ENCODE results near the gene SH2B2.
"Not testable (repeated sequence)": the region's sequence is repeated elsewhere in the genome, so short reads cannot be mapped to it uniquely, and the experiment has no call there.

- TF ChIP-seq ZNF8 (CRISPR knock-in tag; IDR thresholded peaks at IDR 0.05); RARB (CRISPR knock-in tag; IDR thresholded peaks at IDR 0.05); PATZ1 (CRISPR knock-in tag; IDR thresholded peaks at IDR 0.05; ENCODE audit: borderline replicate concordance); ZFP3 (CRISPR knock-in tag; IDR thresholded peaks at IDR 0.05); PPARA (CRISPR knock-in tag; IDR thresholded peaks at IDR 0.05; ENCODE audit: borderline replicate concordance); ESRRG (CRISPR knock-in tag; IDR thresholded peaks at IDR 0.05); ISL1 (CRISPR knock-in tag; IDR thresholded peaks at IDR 0.05); BACH2 (CRISPR knock-in tag; IDR thresholded peaks at IDR 0.05; ENCODE audit: borderline replicate concordance); SNAI2 (CRISPR knock-in tag; IDR thresholded peaks at IDR 0.05): not testable (repeated sequence)
Observed at GRCh38 chr7:102330666-102331460, 44.2 kb downstream of the SH2B2 start.
